OCI-LY3 (cell line): ENCODE measurements around the gene AIG1.

ENCODE experiments used
- EZH2phosphoT487 ChIP-seq: fragments of 200-600 bp; shearing (Covaris generic); IDR thresholded peaks from 2 replicates; pipeline ENCODE4 v1.6.1; 2018; ENCODE audit warnings: antibody characterized with exemption, mixed run types, low read depth
- TF ChIP-seq, protein P1 (sequence below): fragments of 200-600, 300-600 bp; sonication (generic); IDR thresholded peaks from 2 replicates; pipeline ENCODE4 v1.5.1; 2014; ENCODE audit warnings: antibody characterized with exemption, low read length, low read depth

DNA sequence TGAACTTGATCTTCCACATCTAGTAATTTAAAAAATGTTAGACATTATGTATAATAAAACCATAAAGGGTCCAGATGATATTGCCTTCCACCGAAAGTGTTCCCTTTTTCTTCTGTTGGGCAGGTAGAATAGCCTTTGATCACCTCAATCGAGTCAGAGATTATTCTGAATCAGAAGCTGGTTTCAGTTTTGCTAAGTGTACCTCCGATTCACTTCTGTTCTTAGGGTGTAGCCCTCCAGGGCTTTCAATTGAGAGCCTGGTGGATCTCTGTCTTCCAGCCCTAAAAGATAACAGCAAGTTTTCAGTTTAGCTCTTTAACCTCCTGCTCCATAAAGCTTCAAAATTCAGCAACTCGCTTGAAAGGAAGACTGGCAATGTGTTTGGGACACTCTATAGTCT, 21.1 kb upstream of the AIG1 start:
- TF ChIP-seq, protein P1, sequence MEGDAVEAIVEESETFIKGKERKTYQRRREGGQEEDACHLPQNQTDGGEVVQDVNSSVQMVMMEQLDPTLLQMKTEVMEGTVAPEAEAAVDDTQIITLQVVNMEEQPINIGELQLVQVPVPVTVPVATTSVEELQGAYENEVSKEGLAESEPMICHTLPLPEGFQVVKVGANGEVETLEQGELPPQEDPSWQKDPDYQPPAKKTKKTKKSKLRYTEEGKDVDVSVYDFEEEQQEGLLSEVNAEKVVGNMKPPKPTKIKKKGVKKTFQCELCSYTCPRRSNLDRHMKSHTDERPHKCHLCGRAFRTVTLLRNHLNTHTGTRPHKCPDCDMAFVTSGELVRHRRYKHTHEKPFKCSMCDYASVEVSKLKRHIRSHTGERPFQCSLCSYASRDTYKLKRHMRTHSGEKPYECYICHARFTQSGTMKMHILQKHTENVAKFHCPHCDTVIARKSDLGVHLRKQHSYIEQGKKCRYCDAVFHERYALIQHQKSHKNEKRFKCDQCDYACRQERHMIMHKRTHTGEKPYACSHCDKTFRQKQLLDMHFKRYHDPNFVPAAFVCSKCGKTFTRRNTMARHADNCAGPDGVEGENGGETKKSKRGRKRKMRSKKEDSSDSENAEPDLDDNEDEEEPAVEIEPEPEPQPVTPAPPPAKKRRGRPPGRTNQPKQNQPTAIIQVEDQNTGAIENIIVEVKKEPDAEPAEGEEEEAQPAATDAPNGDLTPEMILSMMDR, result no peak
- TF ChIP-seq EZH2phosphoT487, result no peak
